Ramos (cell line): ENCODE measurements around the gene SECISBP2.
"Not testable (repeated sequence)": the region's sequence is repeated elsewhere in the genome, so short reads cannot be mapped to it uniquely, and the experiment has no call there.

Experiments
- in situ Hi-C: fragments of 300-500 bp; cut with MboI; formaldehyde crosslinking; loops from one replicate; pipeline ENCODE4 v1.14.3; 2022; ENCODE audit warnings: low sequenced_read_pairs; ENCODE audit not compliant: unreplicated experiment

The SECISBP2 gene

GRCh38 chr9:89361816-89362646 lies 43.7 kb downstream of the SECISBP2 start:
- in situ Hi-C loops = no loop called here

GRCh38 chr9:89362647-89363310 lies 44.5 kb downstream of the SECISBP2 start:
- in situ Hi-C loops = no loop called here

- in situ Hi-C loops = no loop called here
Observed at GRCh38 chr9:89363311-89363670, 45.0 kb downstream of the SECISBP2 start.

- in situ Hi-C loops = no loop called here
Observed at GRCh38 chr9:89363921-89364665, 45.8 kb downstream of the SECISBP2 start.

- in situ Hi-C loops = no loop called here
Observed at GRCh38 chr9:89364666-89365531, 46.6 kb downstream of the SECISBP2 start.

- in situ Hi-C loops = no loop called here
Observed at GRCh38 chr9:89365532-89365912, 47.2 kb downstream of the SECISBP2 start.

- in situ Hi-C loops = no loop called here
Observed at GRCh38 chr9:89366711-89367110, 48.4 kb downstream of the SECISBP2 start.

- in situ Hi-C loops = no loop called here
Observed at GRCh38 chr9:89367281-89367680, 49.0 kb downstream of the SECISBP2 start.

- in situ Hi-C loops = no loop called here
Observed at GRCh38 chr9:89367726-89368437, 49.6 kb downstream of the SECISBP2 start.

- in situ Hi-C loops = no loop called here
Observed at GRCh38 chr9:89368550-89368949, 50.2 kb downstream of the SECISBP2 start.

- in situ Hi-C loops = no loop called here
Observed at GRCh38 chr9:89368978-89369377, 50.7 kb downstream of the SECISBP2 start.

GRCh38 chr9:89370593-89370992 lies 52.3 kb downstream of the SECISBP2 start:
- in situ Hi-C loops = no loop called here

GRCh38 chr9:89371791-89372190 lies 53.5 kb downstream of the SECISBP2 start:
- in situ Hi-C loops = not testable (repeated sequence)

GRCh38 chr9:89372230-89372816 lies 54.0 kb downstream of the SECISBP2 start:
- in situ Hi-C loops = no loop called here

- in situ Hi-C loops = no loop called here
Observed at GRCh38 chr9:89372979-89373378, 54.7 kb downstream of the SECISBP2 start.

GRCh38 chr9:89374176-89374575 lies 55.9 kb downstream of the SECISBP2 start:
- in situ Hi-C loops = no loop called here

GRCh38 chr9:89375191-89375760 lies 57.0 kb downstream of the SECISBP2 start:
- in situ Hi-C loops = no loop called here

GRCh38 chr9:89376286-89376685 lies 58.0 kb downstream of the SECISBP2 start:
- in situ Hi-C loops = no loop called here
